ENCODE results near the gene KIAA0825. TPM values are rescaled to one million over a fixed set of nuclear protein-coding genes. Genes with fewer than 3 reads are reported as not detected.

KIAA0825 gene
- total RNA-seq, 1 donor from 2014 or later = 0.62 TPM

DNA sequence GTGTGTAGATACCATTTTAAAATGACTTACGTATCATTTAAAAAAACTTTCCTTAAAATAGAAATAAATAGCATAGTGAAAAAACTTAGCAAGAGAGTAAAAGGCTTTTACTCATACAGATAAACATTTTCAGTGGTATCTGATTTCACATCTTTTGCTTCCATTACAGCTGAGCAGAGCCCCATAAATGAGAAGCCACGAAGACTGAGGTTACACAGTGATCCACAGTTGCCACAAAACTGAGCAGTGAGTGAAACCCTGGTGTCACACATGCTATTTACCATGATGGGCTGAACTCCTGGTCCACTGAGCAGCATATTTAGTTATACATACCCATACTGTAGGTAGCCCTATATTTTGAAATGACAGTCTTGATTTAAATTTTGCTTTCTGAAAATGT, 401.2 kb downstream of the KIAA0825 start:
- H3K9me3 Mint-ChIP-seq = no peaks in the 10 kb centered on the region
- no peak overlapping the region for H3K4me3 Mint-ChIP-seq (ENCODE audit: low read depth)
- peaks cover 8% of the 10 kb centered on the region for H3K27me3 Mint-ChIP-seq (ENCODE audit: low read depth)
- peaks cover under 1% of the 10 kb centered on the region for H3K4me1 Mint-ChIP-seq (ENCODE audit: low read depth)
- intact Hi-C loops (cut with micrococcal nuclease) = no loop called here
- no peak overlapping the region for H3K27ac Mint-ChIP-seq
- DNase-seq (ENCODE audit: low spot score) = no peak
- H3K36me3 Mint-ChIP-seq (ENCODE audit: low read depth) = no peaks in the 10 kb centered on the region

- DNase-seq (ENCODE audit: low spot score) = no peak
- Mint-ChIP-seq H3K4me1 (ENCODE audit: low read depth) (no peaks in the 10 kb centered on the region), H3K4me3 (ENCODE audit: low read depth) (no peak overlapping the region), H3K27ac (no peak overlapping the region), H3K36me3 (ENCODE audit: low read depth) (no peaks in the 10 kb centered on the region), H3K9me3 (no peaks in the 10 kb centered on the region), H3K27me3 (ENCODE audit: low read depth) (peaks cover 11% of the 10 kb centered on the region)
- intact Hi-C loops (cut with micrococcal nuclease) = no loop called here
These were observed 405.9 kb downstream of the KIAA0825 start for GRCh38 chr5:94212476-94212875.

DNA sequence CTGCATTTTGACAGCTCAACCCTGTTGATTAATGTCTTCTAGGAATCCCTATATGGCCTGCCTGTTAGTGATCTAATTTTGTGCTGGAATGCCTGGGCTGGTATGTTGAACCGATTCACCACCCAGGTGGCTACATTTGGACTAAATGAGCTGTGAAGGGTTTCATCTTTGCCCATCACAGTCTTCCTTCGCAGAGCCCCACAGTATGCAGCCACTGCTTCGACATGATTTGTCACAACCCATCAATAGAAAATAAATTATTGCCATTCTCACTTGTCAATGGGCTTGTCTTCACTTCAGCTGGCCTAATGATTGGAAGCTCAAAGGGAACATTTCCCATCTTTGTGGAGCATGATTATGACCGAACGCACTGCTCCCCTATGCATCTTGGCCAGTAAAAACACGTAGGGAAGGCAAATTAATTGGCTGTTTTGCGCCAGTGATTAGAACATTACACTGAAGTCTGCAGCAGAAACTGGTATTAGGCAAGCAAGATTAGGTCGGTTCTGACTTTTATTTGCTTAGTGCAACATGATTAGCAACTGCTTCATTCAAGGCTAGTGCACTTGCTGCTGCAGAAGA, 408.5 kb downstream of the KIAA0825 start:
- Mint-ChIP-seq H3K27me3 (ENCODE audit: low read depth) (peaks cover 9% of the 10 kb centered on the region), H3K4me1 (ENCODE audit: low read depth) (peaks cover 2% of the 10 kb centered on the region), H3K36me3 (ENCODE audit: low read depth) (no peaks in the 10 kb centered on the region), H3K9me3 (no peaks in the 10 kb centered on the region), H3K4me3 (ENCODE audit: low read depth) (no peak overlapping the region), H3K27ac (no peak overlapping the region)
- intact Hi-C loops (cut with micrococcal nuclease) = no loop called here
- no peak for DNase-seq (ENCODE audit: low spot score)

DNA sequence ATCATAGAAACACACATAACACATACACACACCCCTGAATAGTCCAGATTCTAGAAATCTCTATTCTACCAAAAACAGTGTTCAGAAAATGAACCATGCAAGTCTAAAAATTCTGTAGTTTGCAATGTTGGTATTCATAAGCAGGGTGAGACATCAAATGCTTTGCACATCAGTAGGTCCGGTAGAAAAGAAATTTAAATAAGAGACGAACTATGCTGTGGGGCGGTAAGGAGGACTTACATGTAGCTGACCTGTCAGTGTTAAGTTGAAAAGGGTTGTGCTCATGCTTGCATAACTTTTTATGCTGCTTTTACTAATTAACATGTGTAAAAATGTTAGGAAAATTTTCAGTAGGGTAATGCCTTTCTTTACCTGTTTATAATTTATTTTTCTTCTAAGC, 409.1 kb downstream of the KIAA0825 start:
- Mint-ChIP-seq H3K4me3 (ENCODE audit: low read depth) (no peak overlapping the region), H3K27me3 (ENCODE audit: low read depth) (peaks cover 9% of the 10 kb centered on the region), H3K4me1 (ENCODE audit: low read depth) (peaks cover 2% of the 10 kb centered on the region), H3K9me3 (no peaks in the 10 kb centered on the region), H3K27ac (no peak overlapping the region), H3K36me3 (ENCODE audit: low read depth) (no peaks in the 10 kb centered on the region)
- intact Hi-C loops (cut with micrococcal nuclease) = no loop called here
- no peak for DNase-seq (ENCODE audit: low spot score)

DNA sequence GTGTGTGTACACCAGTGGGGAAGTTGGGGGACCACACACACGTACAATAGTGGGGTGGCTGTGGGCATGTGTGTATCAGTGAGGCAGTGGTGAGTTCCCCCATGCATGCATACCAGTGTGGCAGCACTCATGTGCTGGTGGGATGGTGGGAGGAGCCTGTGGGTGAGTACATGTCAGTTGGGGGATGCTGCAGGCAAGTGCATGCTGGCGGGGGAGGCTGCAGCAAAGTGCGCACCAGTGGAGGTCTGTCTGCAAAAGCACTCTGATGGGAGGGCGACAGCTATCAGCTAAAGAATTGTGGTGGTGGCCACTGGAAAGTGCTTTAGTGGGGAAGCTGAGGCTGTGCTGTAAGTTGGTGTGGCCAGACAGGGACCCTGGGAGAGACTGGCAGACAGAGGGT, 418.8 kb downstream of the KIAA0825 start:
- no peak overlapping the region for H3K27ac Mint-ChIP-seq
- intact Hi-C loops (cut with micrococcal nuclease) = no loop called here

DNA sequence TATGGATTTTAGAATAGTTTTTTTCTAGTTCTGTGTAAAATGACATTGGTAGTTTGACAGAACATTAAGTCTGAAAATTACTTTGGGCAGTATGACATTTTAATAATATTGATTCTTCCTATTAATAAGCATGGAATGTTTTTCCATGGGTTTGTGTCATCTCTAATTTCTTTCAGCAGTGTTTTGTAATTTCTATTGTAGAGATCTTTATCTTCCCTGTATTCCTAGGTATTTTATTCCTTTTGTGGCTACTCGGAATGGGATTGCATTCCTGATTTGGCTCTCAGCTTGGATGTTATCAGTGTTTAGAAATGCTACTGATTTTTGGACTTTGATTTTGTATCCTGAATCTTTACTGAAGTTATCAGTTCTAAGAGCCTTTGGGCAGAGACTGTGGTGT, 420.4 kb downstream of the KIAA0825 start:
- DNase-seq (ENCODE audit: low spot score) = no peak
- Mint-ChIP-seq H3K36me3 (ENCODE audit: low read depth) (no peaks in the 10 kb centered on the region), H3K4me1 (ENCODE audit: low read depth) (no peaks in the 10 kb centered on the region), H3K9me3 (no peaks in the 10 kb centered on the region), H3K27me3 (ENCODE audit: low read depth) (peaks cover 2% of the 10 kb centered on the region), H3K4me3 (ENCODE audit: low read depth) (no peak overlapping the region), H3K27ac (no peak overlapping the region)
- intact Hi-C loops (cut with micrococcal nuclease) = no loop called here

More for the DNA sequence above, 418.8 kb downstream of the KIAA0825 start:
- Mint-ChIP-seq H3K27me3 (ENCODE audit: low read depth) (peaks cover 5% of the 10 kb centered on the region), H3K4me3 (ENCODE audit: low read depth) (no peak overlapping the region), H3K36me3 (ENCODE audit: low read depth) (no peaks in the 10 kb centered on the region), H3K9me3 (no peaks in the 10 kb centered on the region), H3K4me1 (ENCODE audit: low read depth) (no peaks in the 10 kb centered on the region)
- no peak for DNase-seq (ENCODE audit: low spot score)

DNA sequence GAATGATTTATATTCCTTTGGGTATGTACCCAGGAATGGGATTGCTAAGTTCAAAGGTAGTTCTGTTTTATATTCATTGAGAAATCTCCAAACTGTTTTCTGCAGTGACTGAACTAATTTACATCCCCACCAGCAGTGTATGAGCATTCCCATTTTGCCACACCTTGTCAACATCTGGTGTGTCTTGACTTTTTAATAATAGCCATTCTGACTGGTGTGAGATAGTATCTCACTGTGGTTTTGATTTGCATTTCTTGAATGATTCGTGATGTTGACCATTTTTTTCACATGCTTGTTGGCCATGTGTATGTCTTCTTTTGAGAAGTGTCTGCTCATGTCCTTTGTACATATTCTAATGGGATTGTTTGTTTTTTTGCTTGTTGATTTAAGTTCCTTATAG, 421.5 kb downstream of the KIAA0825 start:
- Mint-ChIP-seq H3K4me1 (ENCODE audit: low read depth) (no peaks in the 10 kb centered on the region), H3K4me3 (ENCODE audit: low read depth) (no peak overlapping the region), H3K36me3 (ENCODE audit: low read depth) (no peaks in the 10 kb centered on the region), H3K27me3 (ENCODE audit: low read depth) (peaks cover 2% of the 10 kb centered on the region), H3K9me3 (no peaks in the 10 kb centered on the region), H3K27ac (no peak overlapping the region)
- intact Hi-C loops (cut with micrococcal nuclease) = no loop called here
- no peak for DNase-seq (ENCODE audit: low spot score)

DNA sequence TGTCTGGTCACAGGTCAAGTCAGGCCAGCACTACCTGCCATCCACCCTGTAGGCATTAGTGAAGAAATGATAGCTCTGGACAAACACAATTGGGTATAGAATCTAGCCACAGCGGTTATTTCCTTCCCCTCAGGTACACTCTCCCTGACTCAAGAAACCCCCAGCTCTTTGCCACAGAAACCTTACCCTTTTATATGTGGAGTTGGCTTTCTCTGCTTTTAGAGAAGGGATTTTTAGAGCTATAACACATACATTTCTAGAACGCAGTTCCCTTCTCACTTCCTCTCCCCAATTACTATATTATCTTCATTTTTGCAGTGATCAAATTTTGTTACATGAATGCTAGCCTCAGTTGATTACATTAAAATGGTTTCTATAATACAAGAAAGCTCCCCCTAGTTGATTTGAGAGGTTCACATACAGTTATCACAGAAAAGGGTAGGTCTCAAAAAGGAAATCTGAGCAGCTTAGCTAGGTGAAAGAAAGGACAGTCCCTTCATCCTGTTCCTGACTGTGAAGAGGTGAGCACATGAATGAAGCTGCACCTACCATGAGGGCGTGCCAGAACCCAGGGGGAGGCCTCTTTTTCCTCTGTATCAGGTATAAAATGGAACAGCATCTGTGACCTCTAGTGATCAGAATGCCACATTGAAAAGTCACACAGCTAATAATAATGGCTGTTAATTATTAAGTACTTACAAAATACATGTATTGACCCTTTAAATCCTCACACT, 425.6 kb downstream of the KIAA0825 start:
- Mint-ChIP-seq H3K4me3 (ENCODE audit: low read depth) (no peak overlapping the region), H3K36me3 (ENCODE audit: low read depth) (no peaks in the 10 kb centered on the region), H3K27me3 (ENCODE audit: low read depth) (peaks cover 2% of the 10 kb centered on the region), H3K27ac (no peak overlapping the region), H3K9me3 (no peaks in the 10 kb centered on the region), H3K4me1 (ENCODE audit: low read depth) (no peaks in the 10 kb centered on the region)
- no peak for DNase-seq (ENCODE audit: low spot score)
- intact Hi-C loops (cut with micrococcal nuclease) = no loop called here

DNA sequence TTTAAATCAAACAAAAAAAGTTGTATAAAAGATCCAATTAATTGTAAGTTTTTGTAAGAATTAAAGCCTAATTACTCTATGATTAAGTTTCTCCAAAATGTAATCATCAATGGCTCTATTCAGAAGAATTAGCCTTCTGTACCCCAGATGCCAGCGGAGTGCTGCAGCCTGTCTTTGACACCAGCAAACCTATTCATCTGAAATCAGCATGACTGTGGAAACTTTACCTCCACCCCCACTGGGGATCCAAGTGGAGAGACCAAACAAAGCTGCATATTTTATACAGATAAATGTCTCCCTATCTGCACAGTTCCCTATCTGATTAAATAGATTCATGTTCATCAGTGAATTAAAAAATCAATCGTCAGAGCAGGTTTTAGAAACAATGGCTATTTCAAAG, 426.8 kb downstream of the KIAA0825 start:
- DNase-seq (ENCODE audit: low spot score) = no peak
- intact Hi-C loops (cut with micrococcal nuclease) = no loop called here
- no peak overlapping the region for H3K27ac Mint-ChIP-seq

DNA sequence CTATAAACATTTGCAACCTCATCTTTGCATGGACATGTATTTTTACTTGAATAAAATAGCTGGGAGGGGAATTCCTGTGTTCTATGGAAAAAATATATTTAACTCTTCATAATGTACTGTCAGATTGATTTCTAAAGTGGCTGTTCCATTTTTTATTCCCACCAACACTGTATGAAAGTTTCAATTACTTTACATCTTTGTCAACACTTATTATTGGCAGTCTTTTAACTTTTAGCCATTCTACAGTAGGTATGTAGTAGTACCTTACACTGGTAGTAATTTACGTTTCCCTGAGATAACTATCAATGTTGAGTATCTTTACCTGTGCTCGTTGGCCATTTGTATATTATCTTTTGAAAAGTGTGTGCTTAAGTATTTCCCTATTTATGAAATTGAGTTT, 429.7 kb downstream of the KIAA0825 start:
- Mint-ChIP-seq H3K9me3 (no peaks in the 10 kb centered on the region), H3K27me3 (ENCODE audit: low read depth) (peaks cover 1% of the 10 kb centered on the region), H3K27ac (no peak overlapping the region), H3K36me3 (ENCODE audit: low read depth) (no peaks in the 10 kb centered on the region), H3K4me1 (ENCODE audit: low read depth) (no peaks in the 10 kb centered on the region), H3K4me3 (ENCODE audit: low read depth) (no peak overlapping the region)
- intact Hi-C loops (cut with micrococcal nuclease) = no loop called here
- no peak for DNase-seq (ENCODE audit: low spot score)

More for the DNA sequence above, 426.8 kb downstream of the KIAA0825 start:
- H3K27me3 Mint-ChIP-seq (ENCODE audit: low read depth) = peaks cover 2% of the 10 kb centered on the region
- no peaks in the 10 kb centered on the region for H3K4me1 Mint-ChIP-seq (ENCODE audit: low read depth)
- no peaks in the 10 kb centered on the region for H3K9me3 Mint-ChIP-seq
- no peaks in the 10 kb centered on the region for H3K36me3 Mint-ChIP-seq (ENCODE audit: low read depth)
- H3K4me3 Mint-ChIP-seq (ENCODE audit: low read depth) = no peak overlapping the region

DNA sequence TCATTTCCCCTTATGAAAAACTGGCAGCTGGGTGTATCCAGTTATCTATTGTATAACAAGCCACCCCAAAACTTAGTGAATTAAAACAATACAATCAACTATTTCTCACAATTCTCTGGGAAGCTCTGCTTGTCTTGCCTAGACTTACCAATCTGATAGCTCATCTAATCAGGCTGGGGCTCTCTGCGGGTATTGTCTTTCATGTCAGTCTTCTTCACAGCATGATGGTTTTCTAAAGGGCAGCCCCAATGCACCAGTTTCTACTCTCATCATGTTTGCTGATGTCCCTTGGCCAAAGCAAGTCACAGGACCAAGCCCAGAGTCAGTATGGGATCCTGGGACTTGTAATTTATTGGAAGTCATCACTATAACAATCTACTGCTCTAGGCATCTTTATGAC, 433.5 kb downstream of the KIAA0825 start:
- intact Hi-C loops (cut with micrococcal nuclease) = no loop called here
- Mint-ChIP-seq H3K27ac (no peak overlapping the region), H3K9me3 (no peaks in the 10 kb centered on the region), H3K36me3 (ENCODE audit: low read depth) (no peaks in the 10 kb centered on the region), H3K27me3 (ENCODE audit: low read depth) (peaks cover 4% of the 10 kb centered on the region), H3K4me1 (ENCODE audit: low read depth) (no peaks in the 10 kb centered on the region), H3K4me3 (ENCODE audit: low read depth) (no peak overlapping the region)
- no peak for DNase-seq (ENCODE audit: low spot score)

- H3K4me3 Mint-ChIP-seq (ENCODE audit: low read depth) = no peak overlapping the region
- no peaks in the 10 kb centered on the region for H3K36me3 Mint-ChIP-seq (ENCODE audit: low read depth)
- H3K9me3 Mint-ChIP-seq = no peaks in the 10 kb centered on the region
- H3K4me1 Mint-ChIP-seq (ENCODE audit: low read depth) = no peaks in the 10 kb centered on the region
- H3K27ac Mint-ChIP-seq = no peak overlapping the region
- DNase-seq (ENCODE audit: low spot score) = no peak
- intact Hi-C loops (cut with micrococcal nuclease) = no loop called here
- H3K27me3 Mint-ChIP-seq (ENCODE audit: low read depth) = peaks cover 6% of the 10 kb centered on the region
These were observed 436.5 kb downstream of the KIAA0825 start for GRCh38 chr5:94181895-94182294.

GRCh38 chr5:94180761-94181160, 437.6 kb downstream of the KIAA0825 start:
- H3K27me3 Mint-ChIP-seq (ENCODE audit: low read depth) = peaks cover 5% of the 10 kb centered on the region
- no peak overlapping the region for H3K27ac Mint-ChIP-seq
- H3K4me3 Mint-ChIP-seq (ENCODE audit: low read depth) = no peak overlapping the region
- no peak for DNase-seq (ENCODE audit: low spot score)
- intact Hi-C loops (cut with micrococcal nuclease) = no loop called here
- no peaks in the 10 kb centered on the region for H3K36me3 Mint-ChIP-seq (ENCODE audit: low read depth)
- H3K4me1 Mint-ChIP-seq (ENCODE audit: low read depth) = no peaks in the 10 kb centered on the region
- no peaks in the 10 kb centered on the region for H3K9me3 Mint-ChIP-seq

Data from activated T-helper 2 cell treated with anti-CD3 and anti-CD28 coated beads, Interferon-gamma antibody, Interleukin-2, Interleukin-4, amounts not matched to agents 10 μg/mL and 5 μg/mL and 100 μg/mL, durations not matched to agents 14 hours and 24 hours and 36 hours (primary cell).